GM18873 (cell line): ENCODE data around the gene RTP3.

ENCODE experiments used
- ATAC-seq: cut with Tn5 transposase; IDR thresholded peaks from one replicate; pipeline ENCODE4 v1.9.1; 2021; ENCODE audit warnings: mild to moderate bottlenecking, moderate library complexity, moderate number of reproducible peaks; ENCODE audit not compliant: unreplicated experiment, low FRiP score

Gene RTP3

DNA sequence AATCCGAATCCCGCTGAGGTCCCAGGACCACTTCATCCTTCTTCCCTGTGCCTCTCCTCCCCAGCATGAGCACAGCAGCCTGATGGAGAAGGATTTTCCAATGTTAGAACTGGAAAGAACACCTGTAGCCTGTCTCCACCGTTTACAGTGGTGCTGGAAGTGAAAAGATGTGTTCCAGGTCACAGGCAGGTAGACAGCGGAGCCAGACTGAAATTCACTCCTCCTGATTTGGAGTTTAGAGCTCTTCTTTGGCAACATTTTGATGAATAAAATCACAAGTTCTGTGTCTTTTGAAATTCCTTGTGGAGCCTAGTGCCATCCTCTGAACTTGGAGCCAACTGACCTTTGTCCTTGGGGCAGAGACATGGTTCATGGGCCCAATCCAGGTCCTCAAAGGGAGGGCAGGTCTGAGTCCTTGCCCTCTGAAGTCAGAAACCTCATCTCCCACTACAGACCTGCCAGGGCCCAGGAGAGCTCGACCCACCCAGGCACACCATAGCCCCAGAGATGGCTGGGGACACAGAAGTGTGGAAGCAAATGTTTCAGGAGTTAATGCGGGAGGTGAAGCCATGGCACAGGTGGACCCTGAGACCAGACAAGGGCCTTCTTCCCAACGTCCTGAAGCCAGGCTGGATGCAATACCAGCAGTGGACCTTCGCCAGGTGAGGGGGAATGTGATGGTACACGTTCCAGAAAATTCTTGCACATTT lies at the start of gene RTP3:
TSS of gene RTP3 (plus strand) at position 421 of the 710 bp plus-strand sequence. CDS start at position 508, 87 bp downstream.
- ATAC-seq = no peak

DNA sequence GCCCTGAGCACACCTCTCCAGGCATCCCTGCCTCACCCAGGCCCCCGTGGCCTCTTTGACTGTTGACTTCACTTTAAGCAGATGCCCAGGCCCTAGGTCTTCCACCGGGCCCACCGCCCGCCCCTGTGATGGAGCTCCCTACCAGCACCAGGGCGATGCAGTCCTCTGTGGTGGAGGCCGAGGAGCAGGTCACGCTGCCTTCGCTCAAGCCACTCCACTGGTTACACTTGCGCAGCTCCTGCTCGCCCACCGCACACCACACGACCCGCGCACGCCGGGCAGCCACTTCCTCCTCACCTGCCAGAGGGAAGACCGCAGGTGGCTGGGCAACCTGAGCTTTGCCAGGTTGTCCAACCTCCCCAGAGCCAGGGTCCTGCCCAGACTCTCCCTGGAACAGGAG lies 49.1 kb upstream of the RTP3 start:
- ATAC-seq = no peak

DNA sequence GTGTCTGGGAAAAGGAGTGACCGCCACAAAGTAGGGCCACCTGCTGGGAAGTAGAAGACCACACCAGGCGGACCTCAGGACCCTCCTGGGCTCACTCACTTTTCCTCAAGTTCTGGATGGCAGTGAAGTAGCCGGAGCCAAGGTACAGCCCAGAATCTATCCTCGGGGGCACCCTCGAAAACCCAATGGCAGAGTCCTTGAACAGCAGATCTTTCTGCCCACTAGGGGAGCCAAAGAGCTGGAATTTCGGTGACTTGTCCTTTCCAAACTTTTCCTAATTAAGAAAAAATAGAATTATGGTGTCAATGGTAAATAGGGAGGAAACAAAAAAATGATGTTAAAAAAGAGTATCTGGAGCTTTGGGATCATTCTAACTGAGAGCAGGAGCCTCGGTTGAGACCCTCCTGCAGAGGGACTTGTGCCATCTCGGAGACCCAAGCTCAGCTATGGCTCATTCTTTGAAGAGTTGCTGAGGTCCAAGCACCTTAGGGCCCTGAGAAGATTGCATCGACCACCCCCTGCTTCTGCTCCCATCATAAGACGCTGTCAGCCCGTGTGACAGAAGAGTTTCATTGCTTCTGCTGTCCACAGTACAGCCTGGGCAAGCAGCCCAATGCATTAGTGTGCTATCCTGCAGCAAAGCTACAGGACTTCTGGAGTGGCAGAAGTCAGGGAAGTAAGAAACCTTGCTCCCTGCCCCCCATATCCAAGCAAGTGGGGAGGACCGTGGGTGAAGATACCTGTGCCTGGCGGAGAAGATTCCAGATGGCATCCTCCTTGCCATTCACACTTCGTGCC lies 47.8 kb upstream of the RTP3 start:
- no peak for ATAC-seq

DNA sequence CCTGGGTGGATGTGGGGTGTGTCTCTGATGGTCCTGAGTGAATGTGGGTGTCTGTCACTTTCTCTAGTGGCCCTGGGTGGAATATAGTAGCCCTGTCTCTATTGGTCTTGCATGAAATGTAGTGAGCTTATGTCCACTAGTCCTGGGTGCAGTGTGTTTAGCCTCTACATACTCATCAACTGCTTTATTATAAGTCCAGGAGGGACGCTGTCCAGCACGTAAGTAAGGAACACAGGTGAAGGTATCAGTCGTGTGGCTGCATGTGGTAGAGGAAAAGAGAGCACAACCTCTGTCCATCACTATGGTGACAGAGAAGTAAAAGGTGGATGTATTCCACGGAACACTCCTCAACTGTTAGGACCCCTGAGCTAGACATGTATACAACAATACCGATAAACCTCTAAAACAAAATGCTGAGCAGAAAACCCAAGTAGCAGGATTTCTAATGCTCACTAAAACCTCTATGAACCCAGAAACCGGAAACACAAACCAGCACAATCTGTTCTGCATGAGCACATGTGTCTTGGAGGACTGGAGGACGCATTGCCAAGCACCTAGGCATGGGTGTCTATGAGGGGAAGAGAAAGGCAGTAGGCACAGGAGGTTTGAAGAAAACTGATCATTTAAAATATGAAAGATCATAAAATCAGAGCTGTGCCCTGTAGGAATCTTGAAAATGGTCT lies 44.1 kb upstream of the RTP3 start:
- no peak for ATAC-seq

DNA sequence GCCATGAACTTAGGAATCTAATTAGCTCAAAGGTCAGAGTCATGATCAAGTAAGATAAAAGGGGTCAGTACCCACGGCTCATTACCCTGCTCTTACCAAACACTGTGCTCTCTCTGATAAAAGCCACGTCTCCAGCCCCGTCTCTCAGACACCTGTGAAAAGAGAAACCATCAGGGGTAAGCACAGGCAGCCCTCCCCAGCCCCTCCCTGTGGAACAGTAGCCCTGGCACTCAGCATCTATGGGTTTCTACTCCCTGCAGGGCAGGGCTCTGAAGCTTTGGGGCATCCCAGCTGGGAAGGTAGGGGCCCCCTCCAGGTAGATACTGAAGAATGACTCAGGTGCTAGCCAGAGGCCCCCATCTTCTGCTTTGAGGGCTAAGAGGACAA lies 43.6 kb upstream of the RTP3 start:
- ATAC-seq = no peak

DNA sequence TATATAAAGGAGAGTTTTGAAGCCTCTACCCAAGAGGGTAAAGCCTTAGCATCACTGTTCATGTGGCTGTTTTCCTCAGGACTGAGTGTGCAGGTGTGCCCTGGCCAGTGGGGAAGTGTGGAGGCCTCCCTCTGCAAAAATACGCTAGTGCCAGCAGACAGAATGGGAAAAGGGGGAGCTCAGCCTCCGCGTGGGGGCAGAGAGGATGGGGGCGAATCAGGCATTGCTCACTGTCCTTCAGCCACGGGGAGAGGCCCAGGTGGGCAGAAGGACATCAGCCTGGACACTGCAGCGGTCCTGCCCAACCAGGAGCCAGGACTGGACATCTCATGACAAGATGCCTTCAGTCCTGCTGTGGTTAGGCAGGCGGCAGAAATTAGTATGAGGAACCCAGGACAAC lies 43.2 kb upstream of the RTP3 start:
- ATAC-seq = no peak

DNA sequence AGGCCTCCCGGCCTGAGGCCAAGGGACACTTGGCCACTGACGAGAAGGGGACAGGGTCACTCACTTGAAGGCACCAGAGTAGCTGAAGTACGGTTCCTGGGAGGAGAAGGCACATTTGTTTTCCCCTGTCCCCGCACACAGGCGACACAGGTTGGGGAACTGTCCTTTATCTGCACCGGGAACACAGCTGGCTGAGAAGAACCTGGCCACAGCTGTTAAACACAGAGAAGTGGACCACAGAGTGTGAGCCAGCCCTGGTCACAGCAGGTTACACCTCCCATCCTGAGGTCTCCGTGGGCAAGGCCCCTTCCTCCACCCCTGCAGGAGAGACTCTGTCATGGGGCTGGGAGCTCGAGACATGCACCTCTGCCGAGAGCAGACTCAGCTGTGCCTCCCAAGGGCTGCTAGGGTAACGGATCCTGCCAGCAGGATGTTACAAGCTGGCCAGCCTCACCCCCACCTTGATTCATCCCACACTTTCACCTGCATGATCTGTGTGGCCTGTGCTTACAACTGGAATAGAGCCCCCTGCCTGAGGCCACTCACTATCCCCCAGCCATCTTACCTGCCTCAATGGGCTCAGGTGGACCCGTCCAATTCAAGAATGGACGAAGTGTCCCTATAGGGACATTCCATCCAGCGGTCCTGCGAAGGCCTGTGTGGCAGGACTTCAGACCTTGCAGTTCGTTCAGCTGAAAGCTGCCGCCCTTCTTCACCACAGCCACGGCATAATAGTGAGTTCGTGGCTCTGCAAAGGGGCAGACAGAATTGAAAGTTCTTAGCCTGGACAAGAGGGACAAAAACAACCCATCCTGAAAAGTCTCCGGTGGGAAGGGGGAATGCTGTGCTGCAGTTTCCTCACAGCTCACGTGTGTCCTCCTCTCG lies 42.3 kb upstream of the RTP3 start:
- ATAC-seq = no peak

DNA sequence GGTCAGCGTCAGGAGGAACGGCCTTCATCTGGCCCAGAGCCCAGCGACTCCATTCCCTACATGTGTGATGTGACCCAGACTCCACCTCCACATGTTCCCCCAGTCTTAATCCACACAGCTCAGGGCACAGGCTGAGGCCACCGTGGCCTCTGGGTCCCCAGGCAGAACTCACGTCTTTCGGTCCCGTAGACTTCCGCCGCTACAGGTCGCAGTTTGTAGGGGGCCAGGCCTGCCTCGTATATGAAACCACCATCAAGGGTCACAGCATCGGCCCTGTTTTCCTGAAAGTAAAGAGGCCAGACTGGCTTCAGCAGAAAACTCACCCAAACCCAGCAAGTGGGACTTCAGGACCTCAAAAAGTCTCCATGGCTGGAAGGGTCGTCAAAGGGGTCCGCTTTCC lies 41.7 kb upstream of the RTP3 start:
- no peak for ATAC-seq

DNA sequence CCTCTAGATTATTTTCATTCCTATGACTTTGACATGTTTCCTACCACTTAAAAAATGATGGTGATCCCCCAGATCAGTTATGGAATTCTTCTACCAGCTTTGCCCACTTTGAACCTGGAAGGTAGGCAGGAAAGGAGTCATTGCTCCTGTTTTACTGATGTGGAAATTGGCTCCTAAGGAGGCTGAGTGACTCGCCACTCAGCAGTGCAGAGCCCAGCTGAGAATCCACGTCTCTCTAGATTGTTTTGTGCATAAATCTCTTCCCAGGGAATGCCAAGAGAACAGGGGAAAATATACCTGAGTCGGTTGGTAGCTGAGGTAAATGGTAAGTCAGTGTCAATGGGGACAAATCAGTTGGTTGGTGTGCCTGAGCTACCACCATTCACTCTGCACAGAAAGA lies 37.7 kb upstream of the RTP3 start:
- ATAC-seq = no peak

DNA sequence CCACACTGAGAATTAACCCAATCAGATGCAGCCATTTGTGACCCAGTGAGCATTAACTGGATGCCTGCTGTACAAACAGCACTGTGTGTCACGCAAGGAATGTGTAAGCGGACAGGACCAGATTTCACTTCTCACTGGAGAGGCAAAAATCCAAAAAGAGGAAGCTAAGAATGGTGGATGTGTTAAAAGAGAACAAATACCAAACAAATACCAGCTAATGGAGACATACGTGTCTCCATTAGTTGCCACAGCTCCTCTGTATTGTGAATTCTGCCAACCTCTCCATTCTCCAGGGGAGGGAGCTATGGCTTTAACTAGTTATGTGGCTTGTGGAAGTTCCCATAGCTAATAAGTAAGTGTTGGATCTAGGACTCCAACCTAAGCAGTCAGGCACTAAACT lies 35.7 kb upstream of the RTP3 start:
- ATAC-seq = no peak

DNA sequence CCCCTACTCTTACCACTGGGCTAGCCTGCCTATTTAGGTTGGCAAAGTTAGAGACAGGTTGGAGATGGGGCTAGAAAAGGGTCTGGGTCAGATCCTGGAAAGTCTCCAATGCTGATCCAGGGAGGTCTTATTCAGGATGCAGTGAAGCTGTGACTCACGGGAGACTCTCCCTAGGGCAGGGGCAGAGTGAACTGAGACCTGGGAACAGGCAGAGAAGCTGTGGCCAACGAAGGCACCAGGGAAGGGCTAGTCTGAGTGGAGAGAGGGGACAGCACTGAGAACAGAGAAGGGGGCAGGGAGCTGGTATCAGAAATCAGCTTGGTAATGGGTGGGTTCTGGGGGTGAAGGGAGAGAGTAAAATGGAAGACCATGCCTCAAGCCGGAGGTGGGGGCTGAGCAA lies 35.3 kb upstream of the RTP3 start:
- no peak for ATAC-seq

DNA sequence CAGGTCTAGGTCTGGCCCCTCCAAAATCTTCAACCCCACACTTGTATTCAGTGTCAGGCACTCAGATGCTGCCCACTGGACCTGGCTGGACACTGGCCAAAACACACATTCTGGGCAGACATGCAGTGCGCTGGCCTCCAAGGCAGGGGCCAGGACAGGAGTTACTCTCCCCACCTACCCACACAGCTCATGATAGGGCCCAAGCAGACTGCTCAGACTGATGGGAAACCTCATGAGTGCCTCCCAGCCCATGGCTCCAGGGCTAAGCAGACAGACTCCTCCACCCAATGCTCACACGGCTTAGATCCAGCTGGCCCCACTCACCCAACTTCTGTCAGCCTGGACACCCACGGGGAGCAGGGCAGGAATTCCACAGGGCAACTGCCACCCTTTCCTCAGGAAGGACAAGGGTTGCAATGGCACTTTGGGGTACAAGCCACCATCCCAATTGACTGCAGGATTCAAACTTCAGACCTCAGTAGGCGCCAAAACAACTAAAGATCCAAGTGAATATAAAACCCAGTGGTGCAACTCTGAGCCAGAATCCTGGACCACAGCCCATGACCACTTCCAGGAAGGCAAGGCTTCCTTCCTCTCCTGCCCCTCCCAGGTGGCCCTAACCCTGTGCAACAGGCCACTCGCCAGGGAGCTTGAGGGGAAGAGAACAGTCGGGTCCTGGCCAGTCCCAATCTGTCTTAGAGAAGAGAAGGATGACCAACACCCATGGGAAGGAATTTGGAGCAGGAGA lies 34.5 kb upstream of the RTP3 start:
- no peak for ATAC-seq

DNA sequence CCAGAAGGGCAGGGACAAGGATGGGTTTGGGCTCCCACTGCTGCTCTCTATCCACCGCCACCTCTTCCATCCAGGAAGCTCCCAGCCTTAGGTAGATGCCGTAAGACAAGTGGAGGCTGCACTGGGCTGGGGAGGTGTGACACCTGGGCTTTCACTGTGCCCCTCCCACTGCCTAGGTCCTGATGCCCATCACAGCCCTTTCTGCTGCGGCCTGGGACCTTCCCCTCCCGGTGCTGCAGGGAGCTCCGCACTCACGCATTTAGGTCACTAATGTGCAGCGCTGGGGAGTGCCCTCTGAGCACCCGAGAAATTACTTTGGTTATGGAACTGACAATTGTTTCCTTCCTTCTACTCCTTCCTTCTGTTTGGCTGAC lies 33.9 kb upstream of the RTP3 start:
- no peak for ATAC-seq

DNA sequence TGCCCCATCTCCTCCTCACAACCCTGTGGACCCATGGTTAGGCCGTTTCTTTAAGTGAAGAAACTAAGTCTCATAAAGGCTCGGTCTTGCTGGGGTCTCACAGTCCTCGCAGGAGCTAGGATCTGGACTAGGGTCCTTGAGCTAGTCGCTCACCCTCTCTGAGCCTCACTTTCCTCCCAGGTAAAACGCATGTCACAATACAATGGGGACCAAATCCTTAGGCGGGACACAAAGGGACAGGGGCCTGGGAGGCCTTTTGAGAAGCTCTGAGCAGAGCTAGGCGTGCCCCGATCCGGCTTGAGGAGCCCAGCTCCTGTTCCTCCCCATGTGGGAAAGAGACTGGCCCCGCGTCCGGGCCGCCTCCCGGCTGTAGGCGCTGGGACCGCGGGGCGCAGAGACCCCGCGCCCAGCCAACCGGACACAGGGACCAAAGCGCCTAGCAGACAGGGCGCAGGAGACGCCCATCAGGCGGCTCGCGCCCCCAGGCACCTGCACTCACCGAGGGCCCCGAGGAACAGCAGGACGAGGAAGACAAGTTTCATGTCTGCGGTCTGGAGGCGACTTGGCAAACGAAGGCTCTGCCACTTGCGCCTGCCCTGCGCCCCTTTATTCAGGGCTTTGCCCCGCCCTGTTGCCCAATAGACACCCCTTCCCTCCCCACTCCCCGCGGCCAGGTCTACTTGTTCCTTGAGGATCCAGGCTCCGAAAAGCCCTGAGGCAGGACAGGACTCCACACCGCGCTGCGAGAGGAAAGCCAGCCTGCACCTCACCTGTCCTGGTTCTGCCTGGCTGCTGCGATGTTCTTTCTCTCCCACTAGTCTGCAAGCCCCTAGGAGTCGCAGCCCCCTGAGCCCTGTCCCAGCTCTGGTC lies 33.2 kb upstream of the RTP3 start, which contains the start of gene LTF:
TSS of gene LTF (minus strand) at position 580 of the 870 bp plus-strand sequence. CDS start at position 542, 38 bp downstream.
- no peak for ATAC-seq

DNA sequence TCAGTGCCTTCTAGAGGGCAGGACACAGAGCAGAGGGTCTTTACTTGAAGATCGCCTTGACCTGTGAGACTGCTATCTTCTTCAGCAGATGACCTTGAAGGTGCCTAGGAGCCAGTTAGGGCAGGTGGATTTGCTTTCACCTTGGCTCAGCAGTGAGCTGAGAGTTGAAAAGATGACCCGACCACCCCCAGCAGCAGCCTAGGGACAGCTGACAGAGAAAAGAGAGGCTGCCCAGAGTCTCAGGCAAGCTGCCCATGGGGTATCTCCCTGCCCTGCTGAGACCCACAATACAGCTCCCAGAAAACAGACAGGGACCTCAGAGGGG lies 32.6 kb upstream of the RTP3 start:
- ATAC-seq = no peak

DNA sequence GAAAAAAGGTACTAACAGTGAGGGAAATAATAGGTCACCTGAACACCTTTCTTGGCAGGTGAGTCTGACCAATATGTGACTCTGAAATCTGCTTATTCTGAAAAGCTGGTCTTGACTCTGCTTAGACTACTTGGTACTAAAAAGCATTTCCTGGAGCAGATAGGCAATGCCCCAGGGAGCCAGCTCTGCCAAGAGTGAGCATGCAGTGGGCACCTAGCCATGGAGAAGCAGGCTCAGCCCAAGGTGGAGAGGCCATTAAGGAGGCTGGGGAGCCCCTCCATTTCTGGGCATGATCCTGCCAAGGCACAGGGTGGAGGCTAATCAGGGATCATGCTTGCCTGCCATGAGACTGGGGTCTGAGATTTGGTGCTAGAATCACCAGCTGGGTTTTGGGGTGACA lies 31.5 kb upstream of the RTP3 start:
- ATAC-seq = no peak

DNA sequence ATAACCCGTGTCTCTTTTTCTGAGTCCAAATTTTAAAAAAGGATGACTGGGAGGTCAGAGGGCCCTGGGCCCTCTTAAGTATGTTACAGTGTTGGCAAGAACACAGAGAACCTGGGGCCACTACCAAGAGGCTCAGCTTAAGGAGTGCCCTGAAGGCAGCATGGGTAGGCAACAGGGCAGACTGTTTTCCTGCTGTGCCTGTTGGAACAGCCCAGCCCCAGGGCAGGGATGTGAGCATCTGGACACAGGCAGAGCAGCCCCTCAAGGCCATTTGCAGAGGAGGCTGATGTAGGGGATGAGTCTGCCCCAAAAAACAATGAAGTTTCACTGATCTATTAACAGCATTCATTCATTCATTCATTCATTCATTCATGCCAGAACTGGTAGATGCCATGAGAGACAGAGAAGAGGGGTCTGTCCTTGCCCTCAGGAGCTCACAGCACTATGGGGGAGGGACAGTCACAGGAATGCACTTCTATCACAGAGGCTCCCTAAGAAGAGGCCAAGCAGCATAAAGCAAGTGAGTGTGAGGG lies 30.8 kb upstream of the RTP3 start:
- ATAC-seq = no peak

DNA sequence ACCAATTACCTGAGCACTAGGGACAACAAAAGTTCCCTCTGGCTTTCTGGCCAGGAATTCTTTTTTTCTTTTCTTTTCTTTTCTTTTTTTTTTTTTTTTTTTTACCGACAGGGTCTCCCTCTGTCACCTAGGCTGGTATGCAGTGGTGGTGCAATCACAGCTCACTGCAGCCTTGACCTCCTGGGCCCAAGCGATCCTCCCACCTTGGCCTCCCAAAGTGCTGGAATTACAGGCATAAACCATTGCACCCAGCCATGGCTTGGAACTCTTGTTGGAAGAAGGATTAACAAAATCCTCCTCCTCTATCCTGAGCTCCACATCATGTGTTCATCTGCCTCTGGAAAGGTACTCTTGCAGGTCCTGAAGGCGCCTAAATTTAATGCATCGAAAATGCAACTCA lies 30.2 kb upstream of the RTP3 start:
- no peak for ATAC-seq
